Measurements from ENCODE around the gene TRABD.

Gene TRABD

GRCh38 chr22:50218153-50218995 lies 32.7 kb downstream of the TRABD start:
- peaks cover 27% of the 10 kb centered on the region for H3K36me3 Mint-ChIP-seq (ENCODE audit: low read depth)
- no peak overlapping the region for H3K4me3 Mint-ChIP-seq

GRCh38 chr22:50218996-50219727 lies 33.4 kb downstream of the TRABD start:
- no peak overlapping the region for H3K27ac Mint-ChIP-seq
- no peaks in the 10 kb centered on the region for H3K27me3 Mint-ChIP-seq
- peaks cover 27% of the 10 kb centered on the region for H3K36me3 Mint-ChIP-seq (ENCODE audit: low read depth)
- H3K4me3 Mint-ChIP-seq = no peak overlapping the region
- DNase-seq (no peak), ATAC-seq (no peak)
- no peaks in the 10 kb centered on the region for H3K4me1 Mint-ChIP-seq
- H3K9me3 Mint-ChIP-seq = no peaks in the 10 kb centered on the region

More at GRCh38 chr22:50218153-50218995, 32.7 kb downstream of the TRABD start:
- H3K27me3 Mint-ChIP-seq = no peaks in the 10 kb centered on the region
- no peaks in the 10 kb centered on the region for H3K9me3 Mint-ChIP-seq
- peaks cover 2% of the 10 kb centered on the region for H3K4me1 Mint-ChIP-seq
- H3K27ac Mint-ChIP-seq = no peak overlapping the region
- DNase-seq = no peak
- no peak for ATAC-seq

- Mint-ChIP-seq H3K27ac (no peak overlapping the region), H3K9me3 (no peaks in the 10 kb centered on the region), H3K4me3 (no peak overlapping the region), H3K4me1 (no peaks in the 10 kb centered on the region), H3K36me3 (ENCODE audit: low read depth) (peaks cover 24% of the 10 kb centered on the region), H3K27me3 (no peaks in the 10 kb centered on the region)
- ATAC-seq (no peak), DNase-seq (no peak)
These were observed 34.3 kb downstream of the TRABD start for GRCh38 chr22:50219800-50220602.

GRCh38 chr22:50220603-50221409 lies 35.1 kb downstream of the TRABD start:
- Mint-ChIP-seq H3K9me3 (no peaks in the 10 kb centered on the region), H3K27me3 (no peaks in the 10 kb centered on the region), H3K36me3 (ENCODE audit: low read depth) (peaks cover 20% of the 10 kb centered on the region), H3K27ac (no peak overlapping the region), H3K4me1 (no peaks in the 10 kb centered on the region), H3K4me3 (no peak overlapping the region)
- ATAC-seq (no peak), DNase-seq (no peak)

GRCh38 chr22:50221410-50222300 lies 35.9 kb downstream of the TRABD start:
- DNase-seq = no peak
- H3K4me3 Mint-ChIP-seq = no peak overlapping the region
- H3K27ac Mint-ChIP-seq = no peak overlapping the region
- peaks cover 16% of the 10 kb centered on the region for H3K36me3 Mint-ChIP-seq (ENCODE audit: low read depth)
- no peak for ATAC-seq
- no peaks in the 10 kb centered on the region for H3K4me1 Mint-ChIP-seq
- H3K27me3 Mint-ChIP-seq = no peaks in the 10 kb centered on the region
- no peaks in the 10 kb centered on the region for H3K9me3 Mint-ChIP-seq

- no peak overlapping the region for H3K4me3 Mint-ChIP-seq
- peaks cover 13% of the 10 kb centered on the region for H3K36me3 Mint-ChIP-seq (ENCODE audit: low read depth)
- DNase-seq = no peak
- ATAC-seq = no peak
- no peaks in the 10 kb centered on the region for H3K4me1 Mint-ChIP-seq
- H3K9me3 Mint-ChIP-seq = no peaks in the 10 kb centered on the region
- H3K27me3 Mint-ChIP-seq = no peaks in the 10 kb centered on the region
- no peak overlapping the region for H3K27ac Mint-ChIP-seq
These were observed 36.8 kb downstream of the TRABD start for GRCh38 chr22:50222508-50222907.

- Mint-ChIP-seq H3K27ac (no peak overlapping the region), H3K9me3 (no peaks in the 10 kb centered on the region), H3K4me1 (no peaks in the 10 kb centered on the region), H3K4me3 (no peak overlapping the region), H3K27me3 (no peaks in the 10 kb centered on the region), H3K36me3 (ENCODE audit: low read depth) (peaks cover 13% of the 10 kb centered on the region)
- ATAC-seq = no peak
- DNase-seq = no peak
These were observed 38.4 kb downstream of the TRABD start for GRCh38 chr22:50224071-50224470.

GRCh38 chr22:50225200-50225969 lies 39.7 kb downstream of the TRABD start:
- no peaks in the 10 kb centered on the region for H3K4me1 Mint-ChIP-seq
- ATAC-seq (no peak), DNase-seq (no peak)
- no peaks in the 10 kb centered on the region for H3K9me3 Mint-ChIP-seq
- peaks cover 12% of the 10 kb centered on the region for H3K36me3 Mint-ChIP-seq (ENCODE audit: low read depth)
- no peak overlapping the region for H3K27ac Mint-ChIP-seq
- H3K27me3 Mint-ChIP-seq = no peaks in the 10 kb centered on the region
- no peak overlapping the region for H3K4me3 Mint-ChIP-seq

- Mint-ChIP-seq H3K36me3 (ENCODE audit: low read depth) (peaks cover 6% of the 10 kb centered on the region), H3K9me3 (no peaks in the 10 kb centered on the region), H3K4me3 (no peak overlapping the region), H3K4me1 (no peaks in the 10 kb centered on the region), H3K27me3 (no peaks in the 10 kb centered on the region), H3K27ac (no peak overlapping the region)
- DNase-seq (no peak), ATAC-seq (no peak)
These were observed 40.6 kb downstream of the TRABD start for GRCh38 chr22:50226063-50226874.

GRCh38 chr22:50226875-50227165 lies 41.1 kb downstream of the TRABD start:
- H3K36me3 Mint-ChIP-seq (ENCODE audit: low read depth) = peaks cover 6% of the 10 kb centered on the region
- no peaks in the 10 kb centered on the region for H3K9me3 Mint-ChIP-seq
- ATAC-seq = no peak
- H3K4me1 Mint-ChIP-seq = no peaks in the 10 kb centered on the region
- H3K27ac Mint-ChIP-seq = no peak overlapping the region
- no peak for DNase-seq
- no peak overlapping the region for H3K4me3 Mint-ChIP-seq
- H3K27me3 Mint-ChIP-seq = no peaks in the 10 kb centered on the region

- Mint-ChIP-seq H3K27me3 (no peaks in the 10 kb centered on the region), H3K4me1 (no peaks in the 10 kb centered on the region), H3K9me3 (no peaks in the 10 kb centered on the region), H3K4me3 (no peak overlapping the region), H3K36me3 (ENCODE audit: low read depth) (peaks cover 6% of the 10 kb centered on the region), H3K27ac (no peak overlapping the region)
- ATAC-seq (no peak), DNase-seq (no peak)
These were observed 42.0 kb downstream of the TRABD start for GRCh38 chr22:50227579-50228215.

- ATAC-seq (no peak), DNase-seq (no peak)
- H3K27ac Mint-ChIP-seq = no peak overlapping the region
- H3K27me3 Mint-ChIP-seq = no peaks in the 10 kb centered on the region
- peaks cover 7% of the 10 kb centered on the region for H3K36me3 Mint-ChIP-seq (ENCODE audit: low read depth)
- H3K4me1 Mint-ChIP-seq = no peaks in the 10 kb centered on the region
- H3K9me3 Mint-ChIP-seq = no peaks in the 10 kb centered on the region
- H3K4me3 Mint-ChIP-seq = no peak overlapping the region
These were observed 42.7 kb downstream of the TRABD start for GRCh38 chr22:50228366-50228765.
